Heart left ventricle (tissue), 13 donors: ENCODE results near the gene AIG1.

Experiments
- CTCF ChIP-seq, 12 donors: fragments of 200-600 bp; sonication (generic) in 4 of 12; IDR thresholded peaks; one replicate each; pipeline versions ENCODE4 v1.5.0 to v1.8.0; 2018 to 2022; ENCODE audit warnings: antibody characterized with exemption in 12 of 12, mild to moderate bottlenecking in 5 of 12
- POLR2A ChIP-seq, 2 donors: fragments of 450-650 bp; IDR thresholded peaks; one replicate each; pipeline ENCODE4 v1.6.1; 2017; ENCODE audit warnings: antibody characterized with exemption in 2 of 2, mild to moderate bottlenecking in 2 of 2, moderate library complexity in 2 of 2
- donor health status: ischemic (EF 13 %, LVEDD 7.1; RV severe dilation, severe dysfunction).
- donor health status: DM: no; HTN: yes; CAD: no.
- donor health status: DM: no; HTN: no; CAD: no.
- donor health status: ischemic (EF 25% LVEDD 6.9; RV normal size, moderate dysfunction).
- donor health status: ischemic (EF 25% LVEDD 5.7; RV mildly dilated, moderate dysfunction).
- donor health status: ischemic (EF 35%, LVEDD 5.7; RV mildly dilated, moderate dysfunction).
- donor health status: nonischemic (EF 11% LVEDD 7.7; RV severe dilation, severe dysfunction).
- donor health status: DM: yes; HTN: yes; CAD: no.
- donor health status: PGD.
- donor health status: ischemic (EF 29% LVEDD 5.4; RV normal size, mild dysfunction).
- donor health status: nonischemic (EF 23%, LVEDD 6.1; RV moderate dilation, normal function).

- TF ChIP-seq POLR2A (IDR thresholded peaks at IDR 0.05): no peak
- TF ChIP-seq CTCF (IDR thresholded peaks at IDR 0.05): no peak
Measured at GRCh38 chr6:143195349-143195845, 134.7 kb downstream of the AIG1 start.
